ENCODE data around the gene DPP10.

Gene DPP10

GRCh38 chr2:114812261-114812660, 369.8 kb downstream of the DPP10 start:
- H2AFZ ChIP-seq (ENCODE audit: low read length) = no peak overlapping the region
- no peak overlapping the region for H2BK120ac ChIP-seq (ENCODE audit: low read depth, low read length)
- no peak for DNase-seq (ENCODE audit: low spot score)
- H3K79me1 ChIP-seq (ENCODE audit: low read depth, low read length) = no peaks in the 10 kb centered on the region
- no peak overlapping the region for H3K4me3 ChIP-seq (ENCODE audit: low read length in 2 of 2)
- no peak overlapping the region for H3K14ac ChIP-seq (ENCODE audit: low read length)
- no peak overlapping the region for H2BK15ac ChIP-seq (ENCODE audit: low read length)
- H3K9me3 ChIP-seq (replicated peaks in 1 of 2; ENCODE audit: control insufficient read depth in 2 of 2, insufficient read depth in 1 of 2, low read depth in 1 of 2, low read length in 2 of 2) = no peaks in the 10 kb centered on the region
- H3K4ac ChIP-seq (ENCODE audit: low read length) = no peak overlapping the region
- H3K4me2 ChIP-seq (ENCODE audit: insufficient read depth, low read length, poor library complexity, severe bottlenecking) = no peak overlapping the region
- H3K27ac ChIP-seq (replicated peaks; ENCODE audit: low read length) = no peak overlapping the region
- no peak overlapping the region for H2BK12ac ChIP-seq (ENCODE audit: low read length)
- no peak overlapping the region for H4K8ac ChIP-seq (ENCODE audit: low read depth, low read length)
- no peak overlapping the region for H3K18ac ChIP-seq (ENCODE audit: low read length)
- no CpG with 5 or more reads among the region's 5 CpGs for WGBS, 2 donors (ENCODE audit: extremely low coverage in 2 of 2, insufficient read length in 2 of 2, insufficient replicate concordance in 1 of 2)
- no peak overlapping the region for H3K23ac ChIP-seq (ENCODE audit: low read depth, low read length, poor library complexity)
- no peaks in the 10 kb centered on the region for H3K27me3 ChIP-seq (ENCODE audit: control insufficient read depth in 3 of 3, insufficient read depth in 3 of 3, low read depth in 1 of 3, low read length in 3 of 3)
- no peak overlapping the region for H3K9ac ChIP-seq (ENCODE audit: low read depth, low read length, poor library complexity)
- H3K36me3 ChIP-seq (replicated peaks in 1 of 2; ENCODE audit: control insufficient read depth in 2 of 2, insufficient read depth in 2 of 2, low read length in 2 of 2) = no peaks in the 10 kb centered on the region
- peaks cover 0 to 7% of the 10 kb centered on the region in 2 donors for H3K4me1 ChIP-seq (ENCODE audit: control insufficient read depth in 2 of 2, insufficient read depth in 1 of 2, low read depth in 1 of 2, low read length in 2 of 2)
- H4K91ac ChIP-seq (ENCODE audit: low read depth, low read length, poor library complexity) = no peak overlapping the region
- H2BK5ac ChIP-seq (ENCODE audit: low read length) = no peak overlapping the region
- no peak overlapping the region for H2AK5ac ChIP-seq (ENCODE audit: low read depth, low read length)

GRCh38 chr2:114814355-114814754, 371.9 kb downstream of the DPP10 start:
- no peak overlapping the region for H3K23ac ChIP-seq (ENCODE audit: low read depth, low read length, poor library complexity)
- H3K18ac ChIP-seq (ENCODE audit: low read length) = no peak overlapping the region
- H3K9ac ChIP-seq (ENCODE audit: low read depth, low read length, poor library complexity) = no peak overlapping the region
- H3K4ac ChIP-seq (ENCODE audit: low read length) = no peak overlapping the region
- no peak overlapping the region for H2AK5ac ChIP-seq (ENCODE audit: low read depth, low read length)
- H4K8ac ChIP-seq (ENCODE audit: low read depth, low read length) = no peak overlapping the region
- no peaks in the 10 kb centered on the region for H3K79me1 ChIP-seq (ENCODE audit: low read depth, low read length)
- no peak overlapping the region for H2BK120ac ChIP-seq (ENCODE audit: low read depth, low read length)
- no peak overlapping the region for H2BK15ac ChIP-seq (ENCODE audit: low read length)
- no peaks in the 10 kb centered on the region for H3K9me3 ChIP-seq (replicated peaks in 1 of 2; ENCODE audit: control insufficient read depth in 2 of 2, insufficient read depth in 1 of 2, low read depth in 1 of 2, low read length in 2 of 2)
- H3K36me3 ChIP-seq (replicated peaks in 1 of 2; ENCODE audit: control insufficient read depth in 2 of 2, insufficient read depth in 2 of 2, low read length in 2 of 2) = no peaks in the 10 kb centered on the region
- WGBS, 2 donors (ENCODE audit: extremely low coverage in 2 of 2, insufficient read length in 2 of 2, insufficient replicate concordance in 1 of 2) = no CpG with 5 or more reads among the region's 6 CpGs
- no peak overlapping the region for H3K27ac ChIP-seq (replicated peaks; ENCODE audit: low read length)
- H3K4me3 ChIP-seq (ENCODE audit: low read length in 2 of 2) = no peak overlapping the region
- no peak overlapping the region for H4K91ac ChIP-seq (ENCODE audit: low read depth, low read length, poor library complexity)
- DNase-seq (ENCODE audit: low spot score) = no peak
- no peak overlapping the region for H2AFZ ChIP-seq (ENCODE audit: low read length)
- H3K4me1 ChIP-seq (ENCODE audit: control insufficient read depth in 2 of 2, insufficient read depth in 1 of 2, low read depth in 1 of 2, low read length in 2 of 2) = peaks cover 1 to 7% of the 10 kb centered on the region in 2 donors
- H2BK12ac ChIP-seq (ENCODE audit: low read length) = no peak overlapping the region
- no peaks in the 10 kb centered on the region for H3K27me3 ChIP-seq (ENCODE audit: control insufficient read depth in 3 of 3, insufficient read depth in 3 of 3, low read depth in 1 of 3, low read length in 3 of 3)
- H3K14ac ChIP-seq (ENCODE audit: low read length) = no peak overlapping the region
- no peak overlapping the region for H3K4me2 ChIP-seq (ENCODE audit: insufficient read depth, low read length, poor library complexity, severe bottlenecking)
- H2BK5ac ChIP-seq (ENCODE audit: low read length) = no peak overlapping the region

GRCh38 chr2:114821055-114821454, 378.6 kb downstream of the DPP10 start:
- Histone ChIP-seq H2AFZ (ENCODE audit: low read length) (no peak overlapping the region), H3K18ac (ENCODE audit: low read length) (no peak overlapping the region), H3K36me3 (replicated peaks in 1 of 2; ENCODE audit: control insufficient read depth in 2 of 2, insufficient read depth in 2 of 2, low read length in 2 of 2) (no peaks in the 10 kb centered on the region), H4K8ac (ENCODE audit: low read depth, low read length) (no peak overlapping the region), H3K27me3 (ENCODE audit: control insufficient read depth in 3 of 3, insufficient read depth in 3 of 3, low read depth in 1 of 3, low read length in 3 of 3) (no peaks in the 10 kb centered on the region), H2BK15ac (ENCODE audit: low read length) (no peak overlapping the region), H2BK5ac (ENCODE audit: low read length) (no peak overlapping the region), H2BK12ac (ENCODE audit: low read length) (no peak overlapping the region), H3K4me3 (ENCODE audit: low read length in 2 of 2) (no peak overlapping the region), H2BK120ac (ENCODE audit: low read depth, low read length) (no peak overlapping the region), H3K27ac (replicated peaks; ENCODE audit: low read length) (no peak overlapping the region), H3K23ac (ENCODE audit: low read depth, low read length, poor library complexity) (no peak overlapping the region), H4K91ac (ENCODE audit: low read depth, low read length, poor library complexity) (no peak overlapping the region), H3K14ac (ENCODE audit: low read length) (no peak overlapping the region), H3K9me3 (replicated peaks in 1 of 2; ENCODE audit: control insufficient read depth in 2 of 2, insufficient read depth in 1 of 2, low read depth in 1 of 2, low read length in 2 of 2) (peaks cover 0 to 10% of the 10 kb centered on the region in 2 donors), H2AK5ac (ENCODE audit: low read depth, low read length) (no peak overlapping the region), H3K4ac (ENCODE audit: low read length) (no peak overlapping the region), H3K79me1 (ENCODE audit: low read depth, low read length) (no peaks in the 10 kb centered on the region), H3K9ac (ENCODE audit: low read depth, low read length, poor library complexity) (no peak overlapping the region), H3K4me2 (ENCODE audit: insufficient read depth, low read length, poor library complexity, severe bottlenecking) (no peak overlapping the region), H3K4me1 (ENCODE audit: control insufficient read depth in 2 of 2, insufficient read depth in 1 of 2, low read depth in 1 of 2, low read length in 2 of 2) (peaks cover 1 to 3% of the 10 kb centered on the region in 2 donors)
- no peak for DNase-seq (ENCODE audit: low spot score)
- WGBS, 2 donors (ENCODE audit: extremely low coverage in 2 of 2, insufficient read length in 2 of 2, insufficient replicate concordance in 1 of 2) = no CpG with 5 or more reads among the region's 3 CpGs

- no peak overlapping the region for H2BK5ac ChIP-seq (ENCODE audit: low read length)
- no peak overlapping the region for H3K4me3 ChIP-seq (ENCODE audit: low read length in 2 of 2)
- H3K36me3 ChIP-seq (replicated peaks in 1 of 2; ENCODE audit: control insufficient read depth in 2 of 2, insufficient read depth in 2 of 2, low read length in 2 of 2) = no peaks in the 10 kb centered on the region
- no peak overlapping the region for H3K23ac ChIP-seq (ENCODE audit: low read depth, low read length, poor library complexity)
- peak overlapping the region; percentile 47 for H3K27ac ChIP-seq (replicated peaks; ENCODE audit: low read length)
- no peak overlapping the region for H2BK12ac ChIP-seq (ENCODE audit: low read length)
- H3K27me3 ChIP-seq (ENCODE audit: control insufficient read depth in 3 of 3, insufficient read depth in 3 of 3, low read depth in 1 of 3, low read length in 3 of 3) = no peaks in the 10 kb centered on the region
- peak overlapping the region; percentile 15 for H2AFZ ChIP-seq (ENCODE audit: low read length)
- no peak overlapping the region for H4K91ac ChIP-seq (ENCODE audit: low read depth, low read length, poor library complexity)
- H2AK5ac ChIP-seq (ENCODE audit: low read depth, low read length) = no peak overlapping the region
- no peak overlapping the region for H4K8ac ChIP-seq (ENCODE audit: low read depth, low read length)
- H3K4ac ChIP-seq (ENCODE audit: low read length) = no peak overlapping the region
- no peak overlapping the region for H3K14ac ChIP-seq (ENCODE audit: low read length)
- H3K4me2 ChIP-seq (ENCODE audit: insufficient read depth, low read length, poor library complexity, severe bottlenecking) = no peak overlapping the region
- no peak overlapping the region for H3K18ac ChIP-seq (ENCODE audit: low read length)
- H3K4me1 ChIP-seq (ENCODE audit: control insufficient read depth in 2 of 2, insufficient read depth in 1 of 2, low read depth in 1 of 2, low read length in 2 of 2) = no peaks in the 10 kb centered on the region
- H2BK15ac ChIP-seq (ENCODE audit: low read length) = no peak overlapping the region
- no peak overlapping the region for H2BK120ac ChIP-seq (ENCODE audit: low read depth, low read length)
- no peaks in the 10 kb centered on the region for H3K9me3 ChIP-seq (replicated peaks in 1 of 2; ENCODE audit: control insufficient read depth in 2 of 2, insufficient read depth in 1 of 2, low read depth in 1 of 2, low read length in 2 of 2)
- no peak overlapping the region for H3K9ac ChIP-seq (ENCODE audit: low read depth, low read length, poor library complexity)
- H3K79me1 ChIP-seq (ENCODE audit: low read depth, low read length) = no peaks in the 10 kb centered on the region
- no CpG with 5 or more reads among the region's 3 CpGs for WGBS, 2 donors (ENCODE audit: extremely low coverage in 2 of 2, insufficient read length in 2 of 2, insufficient replicate concordance in 1 of 2)
- peak; percentile 37 for DNase-seq (ENCODE audit: low spot score)
Measured at GRCh38 chr2:114843963-114844362, 401.5 kb downstream of the DPP10 start.
